ENCODE measurements around the gene ELF2.

DNA sequence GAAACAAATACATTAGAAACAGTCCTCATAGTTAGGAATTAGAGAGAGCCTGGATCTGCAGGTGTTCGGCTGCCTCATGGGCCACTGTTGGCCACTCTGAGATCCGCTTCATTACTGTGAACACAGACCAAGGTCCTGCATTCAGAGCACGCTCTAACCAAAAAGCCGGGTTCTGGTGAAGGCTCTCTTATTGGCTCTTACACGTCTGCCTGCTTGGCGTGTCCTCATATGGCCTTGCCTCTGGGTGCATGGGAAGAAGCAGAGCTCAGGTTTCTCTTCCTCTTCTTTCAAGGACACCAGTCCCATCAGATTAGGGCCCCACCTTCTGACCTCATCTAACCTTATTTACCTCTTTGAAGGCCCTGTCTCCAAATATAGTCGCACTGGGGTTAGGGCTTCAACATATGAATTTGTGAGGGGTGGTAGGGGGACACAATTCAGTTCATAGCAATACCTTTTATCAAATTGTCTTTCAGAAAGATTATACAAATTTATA lies 37.1 kb upstream of the ELF2 start:
- TF ChIP-seq EZH2 (IDR thresholded peaks at IDR 0.05; ENCODE audit: insufficient read depth, low read length) = no peak
- TF ChIP-seq, protein P1, sequence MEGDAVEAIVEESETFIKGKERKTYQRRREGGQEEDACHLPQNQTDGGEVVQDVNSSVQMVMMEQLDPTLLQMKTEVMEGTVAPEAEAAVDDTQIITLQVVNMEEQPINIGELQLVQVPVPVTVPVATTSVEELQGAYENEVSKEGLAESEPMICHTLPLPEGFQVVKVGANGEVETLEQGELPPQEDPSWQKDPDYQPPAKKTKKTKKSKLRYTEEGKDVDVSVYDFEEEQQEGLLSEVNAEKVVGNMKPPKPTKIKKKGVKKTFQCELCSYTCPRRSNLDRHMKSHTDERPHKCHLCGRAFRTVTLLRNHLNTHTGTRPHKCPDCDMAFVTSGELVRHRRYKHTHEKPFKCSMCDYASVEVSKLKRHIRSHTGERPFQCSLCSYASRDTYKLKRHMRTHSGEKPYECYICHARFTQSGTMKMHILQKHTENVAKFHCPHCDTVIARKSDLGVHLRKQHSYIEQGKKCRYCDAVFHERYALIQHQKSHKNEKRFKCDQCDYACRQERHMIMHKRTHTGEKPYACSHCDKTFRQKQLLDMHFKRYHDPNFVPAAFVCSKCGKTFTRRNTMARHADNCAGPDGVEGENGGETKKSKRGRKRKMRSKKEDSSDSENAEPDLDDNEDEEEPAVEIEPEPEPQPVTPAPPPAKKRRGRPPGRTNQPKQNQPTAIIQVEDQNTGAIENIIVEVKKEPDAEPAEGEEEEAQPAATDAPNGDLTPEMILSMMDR (IDR thresholded peaks at IDR 0.05; ENCODE audit: insufficient read depth, low read depth, low read length) = no peak
